PC-3 (cell line): ENCODE results near the gene VWA8. TPM values are rescaled to one million over a fixed set of nuclear protein-coding genes. Genes with fewer than 3 reads are reported as not detected.

Source experiments
- ATAC-seq: fragments of 200-7000 bp; cut with Tn5 transposase; 2 replicates; pipeline ENCODE4 v1.9.1; 2020; ENCODE audit warnings: mild to moderate bottlenecking, moderate library complexity
- BruUV-seq: library from RNA; stranded (reverse); fragments of 400-500 nt; replicated peaks from 2 replicates; lab custom pipeline; 2021; lab: Mats Ljungman, UMichigan
- CTCF ChIA-PET: fragments of 300-600 bp; sonication (Branson Sonifier 250); formaldehyde crosslinking; loops from one replicate; lab custom pipeline; 2022; ENCODE audit warnings: antibody characterized with exemption; lab: Charles Lee
- POLR2A ChIA-PET: fragments of 300-600 bp; sonication (Branson Sonifier 250); formaldehyde crosslinking; loops from one replicate; lab custom pipeline; 2022; ENCODE audit warnings: antibody characterized with exemption; ENCODE audit not compliant: unreplicated experiment; lab: Charles Lee
- DNase-seq: peaks from one replicate; pipeline ENCODE4 v3.0.0-alpha.2; 2015
- H2AFZ ChIP-seq: fragments of 300-600 bp; sonication (generic); 2 replicates; pipeline ENCODE4 v1.6.0; 2016; ENCODE audit warnings: antibody characterized with exemption, low read length
- H3F3A ChIP-seq: fragments of 300-600 bp; sonication (generic); one replicate; pipeline ENCODE4 v1.6.0; 2017; ENCODE audit warnings: antibody characterized with exemption, low read length, control low read depth, mild to moderate bottlenecking; ENCODE audit not compliant: unreplicated experiment
- H3K27ac ChIP-seq: fragments of 300-600 bp; sonication (generic); 2 replicates; pipeline ENCODE4 v1.5.1; 2016; ENCODE audit warnings: mild to moderate bottlenecking, low read length
- H3K27me3 ChIP-seq: fragments of 300-600 bp; sonication (generic); 2 replicates; pipeline ENCODE4 v1.6.1; 2016; ENCODE audit warnings: low read length, mixed read lengths
- H3K36me3 ChIP-seq: fragments of 300-600 bp; sonication (generic); 2 replicates; pipeline ENCODE4 v1.6.1; 2016; ENCODE audit warnings: low read depth, mixed run types, low read length, mixed read lengths
- H3K4me1 ChIP-seq: fragments of 300-600 bp; sonication (generic); 2 replicates; pipeline ENCODE4 v1.5.1; 2016; ENCODE audit warnings: low read length; ENCODE audit not compliant: insufficient read depth
- H3K4me2 ChIP-seq: fragments of 300-600 bp; sonication (generic); 2 replicates; pipeline ENCODE4 v1.6.0; 2016; ENCODE audit warnings: low read length
- H3K4me3 ChIP-seq: fragments of 300-600 bp; sonication (generic); 2 replicates; pipeline ENCODE4 v1.5.1; 2016; ENCODE audit warnings: mild to moderate bottlenecking, low read length, mixed read lengths
- H3K79me2 ChIP-seq: fragments of 300-600 bp; sonication (generic); 2 replicates; pipeline ENCODE4 v1.6.1; 2017; ENCODE audit warnings: low read length, mixed read lengths
- H3K9ac ChIP-seq: fragments of 300-600 bp; sonication (generic); 2 replicates; pipeline ENCODE4 v1.6.0; 2016; ENCODE audit warnings: mild to moderate bottlenecking, low read length
- H3K9me2 ChIP-seq: fragments of 300-600 bp; sonication (generic); replicated peaks from 2 replicates; pipeline ENCODE4 v1.6.1; 2016; ENCODE audit warnings: mixed run types, low read length, mixed read lengths
- H3K9me3 ChIP-seq: fragments of 300-600 bp; sonication (generic); 2 replicates; pipeline ENCODE4 v1.6.1; 2016; ENCODE audit warnings: low read length, mixed read lengths
- H4K20me1 ChIP-seq: fragments of 300-600 bp; sonication (generic); 2 replicates; pipeline ENCODE4 v1.6.1; 2016; ENCODE audit warnings: low read length, mixed read lengths
- CTCF ChIP-seq: fragments of 300-600 bp; sonication (generic); conservative IDR thresholded peaks from 2 replicates; pipeline ENCODE4 v1.5.1; 2017; ENCODE audit warnings: antibody characterized with exemption, low read depth, mild to moderate bottlenecking, low read length
- EZH2 ChIP-seq: fragments of 300-600 bp; sonication (generic); IDR thresholded peaks from one replicate; pipeline ENCODE4 v1.6.1; 2017; ENCODE audit warnings: antibody characterized with exemption, mild to moderate bottlenecking, low read length; ENCODE audit not compliant: unreplicated experiment
- EZH2phosphoT487 ChIP-seq: fragments of 300-600 bp; sonication (generic); IDR thresholded peaks from 2 replicates; pipeline ENCODE4 v1.6.1; 2018; ENCODE audit warnings: mild to moderate bottlenecking, antibody characterized with exemption, low read length, borderline replicate concordance
- intact Hi-C: fragments of 100-400 bp; cut with micrococcal nuclease; formaldehyde crosslinking; loops from 2 replicates; pipeline ENCODE4 v1.9.0; 2023
- total RNA-seq: library from RNA; depleted of rRNA; stranded (reverse); fragments of >200 nt; gene quantifications from 2 replicates; pipeline ENCODE4 v1.2.3, GENCODE V29; 2014

VWA8 gene
- total RNA-seq, 1 experiment from 2014 or later, result 10.0 TPM

- Histone ChIP-seq H3K36me3 (0 out of 2 replicates have a peak, but pooled peaks cover 3% of the 10 kb centered on the region), H3K27ac (no peak overlapping the region), H3K4me2 (no peak overlapping the region), H3F3A (no peaks in the 10 kb centered on the region), H3K79me2 (no peaks in the 10 kb centered on the region), H3K4me3 (no peak overlapping the region), H2AFZ (no peak overlapping the region), H3K4me1 (peaks cover 4% of the 10 kb centered on the region; the same call in 1 of the 2 replicates), H3K9me3 (no peaks in the 10 kb centered on the region), H3K9me2 (no peaks in the 10 kb centered on the region), H3K9ac (no peak overlapping the region), H4K20me1 (no peaks in the 10 kb centered on the region), H3K27me3 (no peaks in the 10 kb centered on the region)
- ChIA-PET CTCF (no interaction called here), POLR2A (interaction anchor here (0.7 kb wide), 1 partner anchor 83 kb away, joined by 4 read pairs; no protein-coding TSS in a partner anchor)
- DNase-seq (no peak), ATAC-seq (peak; percentile 33; the same call in 1 of the 2 replicates)
- intact Hi-C loops, result no loop called here
- no TSS peak for BruUV-seq
- TF ChIP-seq EZH2phosphoT487 (no peak), CTCF (no peak), EZH2 (no peak)
Measured at GRCh38 chr13:41565216-41565615, 395.7 kb downstream of the VWA8 start.

GRCh38 chr13:41563984-41564365, 396.9 kb downstream of the VWA8 start:
- no TSS peak for BruUV-seq
- H3K36me3 ChIP-seq, result 0 out of 2 replicates have a peak, but pooled peaks cover 3% of the 10 kb centered on the region
- H3K9me2 ChIP-seq, result no peaks in the 10 kb centered on the region
- no peak for TF ChIP-seq EZH2
- TF ChIP-seq CTCF, result no peak
- TF ChIP-seq EZH2phosphoT487, result no peak
- no peak overlapping the region for H3K9ac ChIP-seq
- CTCF ChIA-PET, result no interaction called here
- no peaks in the 10 kb centered on the region for H3K79me2 ChIP-seq
- no peaks in the 10 kb centered on the region for H3K27me3 ChIP-seq
- H3F3A ChIP-seq, result no peaks in the 10 kb centered on the region
- H3K9me3 ChIP-seq, result no peaks in the 10 kb centered on the region
- peak; percentile 20; the same call in 1 of the 2 replicates for ATAC-seq
- H3K27ac ChIP-seq, result no peak overlapping the region
- no peak overlapping the region for H2AFZ ChIP-seq
- DNase-seq, result no peak
- H3K4me1 ChIP-seq, result peaks cover 4% of the 10 kb centered on the region; the same call in 1 of the 2 replicates
- POLR2A ChIA-PET, result no interaction called here
- no peak overlapping the region for H3K4me3 ChIP-seq
- no peaks in the 10 kb centered on the region for H4K20me1 ChIP-seq
- intact Hi-C loops, result no loop called here
- no peak overlapping the region for H3K4me2 ChIP-seq

GRCh38 chr13:41563341-41563983, 397.4 kb downstream of the VWA8 start:
- H3K79me2 ChIP-seq, result no peaks in the 10 kb centered on the region
- no peak overlapping the region for H3K4me3 ChIP-seq
- DNase-seq (peak; percentile 30), ATAC-seq (peak; percentile 18)
- POLR2A ChIA-PET, result no interaction called here
- TF ChIP-seq CTCF (no peak), EZH2 (no peak)
- no TSS peak for BruUV-seq
- H3F3A ChIP-seq, result no peaks in the 10 kb centered on the region
- H3K4me2 ChIP-seq, result no peak overlapping the region
- H3K27ac ChIP-seq, result no peak overlapping the region
- intact Hi-C loops, result no loop called here
- no peak overlapping the region for H3K9ac ChIP-seq
- H3K9me2 ChIP-seq, result no peaks in the 10 kb centered on the region
- H3K9me3 ChIP-seq, result no peaks in the 10 kb centered on the region
- no peaks in the 10 kb centered on the region for H3K27me3 ChIP-seq
- CTCF ChIA-PET, result no interaction called here
- H4K20me1 ChIP-seq, result no peaks in the 10 kb centered on the region
- H2AFZ ChIP-seq, result no peak overlapping the region
- peaks cover 4% of the 10 kb centered on the region; the same call in 1 of the 2 replicates for H3K4me1 ChIP-seq
- 0 out of 2 replicates have a peak, but pooled peaks cover 3% of the 10 kb centered on the region for H3K36me3 ChIP-seq
